Placental pericyte (primary cell): ENCODE data around the gene SEC31B. TPM values are rescaled to one million over a fixed set of nuclear protein-coding genes. Genes with fewer than 3 reads are reported as not detected.

Experiments used
- total RNA-seq: library from RNA; depleted of rRNA; stranded (reverse); fragments of >200 nt; gene quantifications from 2 replicates; pipeline ENCODE4 v1.2.3, GENCODE V29; 2012

Gene SEC31B
- total RNA-seq, result 2.9 and 4.2 TPM in 2 replicates

GRCh38 chr10:100519311-100520051 lies at the start of gene SEC31B:
Gene SEC31B (minus strand): TSS chr10:100519861. CDS start chr10:100516952, 2,909 bp downstream.

GRCh38 chr10:100535715-100536353 lies 16.2 kb upstream of the SEC31B start, which contains the start of gene HIF1AN:
Gene HIF1AN (plus strand): TSS chr10:100535943. CDS start chr10:100535959, 16 bp downstream.

GRCh38 chr10:100529475-100530298 lies 10.0 kb upstream of the SEC31B start, which contains the start of gene NDUFB8:
Gene NDUFB8 (minus strand): TSS chr10:100529871. CDS start chr10:100529851, 20 bp downstream.

GRCh38 chr10:100462709-100463108 lies 57.0 kb downstream of the SEC31B start, which contains the start of gene WNT8B:
Gene WNT8B (plus strand): TSS chr10:100463009. CDS start chr10:100463169, 160 bp downstream.

Other genes starting within 250 kb of the SEC31B start
- 36.1 and 49.2 TPM in 2 replicates for gene BLOC1S2, start 233.2 kb downstream of the SEC31B start, total RNA-seq
- gene PKD2L1, start 189.6 kb downstream of the SEC31B start, total RNA-seq, result not detected in 2 replicates
- gene SCD, start 172.6 kb downstream of the SEC31B start, total RNA-seq, result 200 and 1,148 TPM in 2 replicates
- not detected in 2 replicates for gene WNT8B, start 56.9 kb downstream of the SEC31B start, total RNA-seq
- gene NDUFB8, start 10.0 kb upstream of the SEC31B start, total RNA-seq, result 83.3 and 97.6 TPM in 2 replicates
- gene HIF1AN, start 16.1 kb upstream of the SEC31B start, total RNA-seq, result 10.7 and 13.2 TPM in 2 replicates
- gene PAX2, start 225.7 kb upstream of the SEC31B start, total RNA-seq, result not detected in 2 replicates